Stimulated activated CD4-positive, alpha-beta T cell treated with anti-CD3 and anti-CD28 coated beads, Interleukin-4, amount 100 ng/mL, for 24 hours (primary cell): ENCODE data around the gene MCF2L2.

Source experiments
- DNase-seq: peaks from one replicate; pipeline ENCODE4 v3.0.0-alpha.2; 2020

The MCF2L2 gene

GRCh38 chr3:183158113-183158512 lies 270.3 kb downstream of the MCF2L2 start:
- no peak for DNase-seq

DNA sequence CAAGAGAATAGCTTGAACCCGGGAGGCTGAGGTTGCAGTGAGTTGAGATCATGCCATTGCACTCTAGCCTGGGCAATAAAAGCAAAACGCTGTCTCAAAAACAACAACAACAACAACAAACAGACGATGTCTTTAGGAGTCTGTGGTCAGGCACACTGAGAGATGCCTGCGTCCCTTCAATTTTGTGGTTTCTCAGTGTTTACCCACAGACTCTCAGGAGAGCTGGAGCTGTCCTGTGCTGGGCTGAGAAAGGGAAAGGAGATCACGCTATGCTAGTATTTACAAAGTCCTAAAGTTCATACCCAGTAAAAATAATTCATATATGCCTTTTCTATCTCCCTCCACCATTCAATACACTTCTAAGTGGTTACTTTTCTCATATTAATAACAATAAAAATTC lies 272.2 kb downstream of the MCF2L2 start:
- no peak for DNase-seq

- no peak for DNase-seq
Observed at GRCh38 chr3:183155499-183155898, 272.9 kb downstream of the MCF2L2 start.

- DNase-seq, result no peak
Observed at GRCh38 chr3:183153210-183153950, 275.0 kb downstream of the MCF2L2 start.

GRCh38 chr3:183151821-183152351 lies 276.5 kb downstream of the MCF2L2 start:
- no peak for DNase-seq

DNA sequence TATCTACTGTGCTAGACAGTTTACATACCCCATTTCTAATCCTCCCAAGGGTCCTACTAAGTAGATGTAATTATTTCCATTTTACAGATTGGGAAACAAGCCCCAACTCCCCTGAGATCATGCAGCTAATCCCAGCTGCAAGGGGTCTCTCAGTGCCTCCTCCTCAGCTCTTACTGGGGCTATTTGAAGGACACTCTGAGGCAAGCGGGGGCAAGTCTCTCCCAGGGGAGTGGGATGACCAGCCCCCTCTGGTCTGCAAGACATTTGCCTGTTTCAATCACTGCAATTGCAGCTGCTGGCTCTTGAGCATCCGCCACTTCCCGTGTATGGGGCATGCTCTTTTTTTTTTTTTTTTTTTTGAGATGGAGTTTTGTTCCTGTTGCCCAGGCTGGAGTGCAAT lies 277.3 kb downstream of the MCF2L2 start:
- no peak for DNase-seq

- no peak for DNase-seq
Observed at GRCh38 chr3:183149915-183150750, 278.3 kb downstream of the MCF2L2 start.

GRCh38 chr3:183148056-183148455 lies 280.4 kb downstream of the MCF2L2 start:
- DNase-seq, result no peak

DNA sequence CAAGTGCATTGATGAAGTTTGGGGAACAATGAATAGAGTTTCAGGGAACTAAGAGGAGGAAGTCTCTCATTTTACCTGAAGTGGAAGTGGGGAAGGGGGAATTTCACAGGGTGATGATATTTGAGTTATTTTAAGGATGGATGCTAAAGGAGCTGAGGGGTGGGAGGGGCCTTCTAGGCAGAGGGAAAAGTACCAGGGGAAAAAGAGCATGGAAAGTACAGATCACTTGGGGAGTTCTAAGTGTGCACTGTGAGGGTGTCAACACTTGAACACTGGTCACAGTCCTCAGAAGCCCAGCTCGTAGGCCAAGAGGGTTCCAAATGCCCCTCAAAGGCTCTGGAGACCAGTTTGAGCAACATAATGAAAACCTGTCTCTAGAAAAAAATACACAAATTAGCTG lies 284.1 kb downstream of the MCF2L2 start:
- no peak for DNase-seq

DNA sequence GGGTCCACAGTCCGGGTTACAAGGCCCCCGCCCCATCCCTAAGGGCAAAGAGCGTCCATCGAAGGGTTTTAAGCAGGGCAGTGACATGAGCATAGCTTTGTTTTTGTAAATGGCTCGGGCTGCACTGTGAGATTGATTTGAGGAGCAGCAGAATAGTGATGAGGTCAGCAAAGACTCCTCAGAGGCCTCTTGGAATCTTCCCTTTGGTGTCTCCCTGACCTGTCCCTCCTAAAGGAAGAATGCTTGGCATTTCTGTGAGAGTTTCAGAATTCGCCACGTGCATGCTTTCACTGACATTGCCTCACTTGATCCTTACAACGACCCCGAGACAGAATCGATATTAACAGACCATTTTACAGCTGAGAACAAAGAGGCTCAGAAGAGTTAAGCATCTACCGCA lies 286.2 kb downstream of the MCF2L2 start:
- DNase-seq, result no peak

GRCh38 chr3:183134844-183135243 lies 293.6 kb downstream of the MCF2L2 start:
- no peak for DNase-seq

- no peak for DNase-seq
Observed at GRCh38 chr3:183132409-183132808, 296.0 kb downstream of the MCF2L2 start.

- DNase-seq, result no peak
Observed at GRCh38 chr3:183131735-183132134, 296.7 kb downstream of the MCF2L2 start.

GRCh38 chr3:183131186-183131725 lies 297.2 kb downstream of the MCF2L2 start:
- DNase-seq, result no peak

DNA sequence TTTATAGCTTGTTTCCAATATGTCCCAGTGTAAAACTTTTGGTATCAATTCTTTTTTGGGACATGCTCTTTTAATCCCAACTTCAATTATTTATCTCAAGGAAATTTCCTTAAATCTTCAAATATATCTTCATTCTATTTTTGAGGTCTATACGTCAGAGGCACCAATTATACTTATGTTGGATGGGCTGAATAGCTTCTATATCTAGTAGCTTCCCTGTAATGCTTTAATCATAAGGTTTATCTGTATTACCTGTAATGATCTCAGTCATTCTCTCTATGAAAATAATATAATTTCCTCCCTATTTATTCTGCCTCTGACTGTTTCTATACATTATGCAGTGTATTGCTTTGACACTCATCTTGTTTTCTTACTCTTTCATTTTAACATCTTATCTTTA lies 299.2 kb downstream of the MCF2L2 start:
- no peak for DNase-seq

DNA sequence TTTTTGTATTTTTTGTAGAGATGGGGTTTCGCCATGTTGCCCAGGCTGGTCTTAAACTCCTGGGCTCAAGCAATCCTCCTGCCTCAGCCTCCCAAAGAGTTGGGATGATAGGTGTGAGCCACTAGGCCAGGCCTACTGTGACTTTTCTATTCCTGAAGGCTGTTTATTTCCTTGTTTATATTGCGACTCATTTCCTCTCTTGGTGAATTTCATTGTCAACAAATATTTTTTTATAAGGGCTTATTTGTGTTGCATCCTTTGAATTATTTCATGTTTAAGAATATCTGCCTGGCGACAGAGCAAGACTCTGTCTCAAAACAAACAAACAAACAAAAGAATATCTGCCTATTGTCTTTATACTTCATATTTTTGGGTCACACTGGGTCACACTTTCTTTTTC lies 299.7 kb downstream of the MCF2L2 start:
- no peak for DNase-seq
